GM19372 (cell line): Measurements from ENCODE around the gene KCNH5.
"Not testable (repeated sequence)": the region's sequence is repeated elsewhere in the genome, so short reads cannot be mapped to it uniquely, and the experiment has no call there.

Source experiments
- ATAC-seq: cut with Tn5 transposase; IDR thresholded peaks from one replicate; pipeline ENCODE4 v1.9.1; 2021; ENCODE audit warnings: mild to moderate bottlenecking, low read depth, moderate library complexity; ENCODE audit not compliant: unreplicated experiment

KCNH5 gene

DNA sequence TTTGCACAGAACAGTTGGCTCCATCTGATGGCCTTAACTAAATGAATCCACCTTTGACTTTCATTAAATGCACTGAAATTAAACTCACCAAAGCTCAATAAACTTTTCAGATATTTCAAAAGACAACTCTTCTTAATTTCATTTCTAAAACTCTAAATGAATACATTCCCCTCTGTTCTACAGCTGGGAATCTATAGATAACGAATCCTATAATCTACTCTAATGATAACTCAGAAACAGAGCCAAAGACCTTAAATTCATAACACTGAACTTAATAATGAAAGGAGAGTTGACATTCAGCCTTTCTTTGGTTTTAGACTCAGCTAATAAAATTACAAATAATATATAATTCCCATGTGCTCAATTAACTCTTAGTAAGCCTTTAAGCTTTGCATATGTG, 150.5 kb downstream of the KCNH5 start:
- ATAC-seq, result no peak

DNA sequence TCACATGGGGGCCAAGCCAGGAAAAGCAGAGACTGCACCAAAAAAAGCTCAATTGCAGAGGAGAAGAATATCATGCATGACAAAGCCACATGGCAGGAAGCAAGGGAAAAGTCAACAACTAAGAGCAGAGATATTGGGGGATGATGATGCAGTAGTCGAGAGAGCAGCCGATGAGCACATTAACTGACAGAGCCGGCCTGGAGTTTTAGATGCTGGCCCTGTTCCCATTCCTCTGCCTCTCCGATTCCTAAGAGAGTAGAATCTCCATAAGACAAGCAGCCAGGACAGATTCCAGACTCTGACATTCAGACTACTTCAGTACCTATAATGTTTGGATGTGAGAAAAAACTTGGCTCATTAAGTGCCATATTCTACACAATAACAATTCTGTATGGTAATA, 155.9 kb downstream of the KCNH5 start:
- ATAC-seq, result no peak

DNA sequence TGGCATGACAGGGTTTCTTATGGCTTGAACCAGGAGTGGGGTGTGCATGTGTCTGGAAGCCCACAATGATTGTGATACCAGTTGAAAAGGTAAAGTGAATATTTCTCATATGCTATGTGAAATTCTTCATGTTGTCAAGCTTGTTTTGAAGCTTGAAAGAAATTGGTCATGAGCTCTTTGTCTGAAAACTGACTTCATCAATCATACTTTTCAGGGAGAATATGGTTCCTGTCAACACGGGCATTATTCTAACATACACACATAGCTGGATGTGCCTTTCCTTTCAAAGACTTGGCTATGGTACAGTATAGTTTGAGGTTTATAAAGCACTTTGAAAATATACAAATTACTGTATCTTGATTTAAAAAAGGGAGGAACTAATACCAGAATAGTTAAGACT, 158.8 kb downstream of the KCNH5 start:
- no peak for ATAC-seq

DNA sequence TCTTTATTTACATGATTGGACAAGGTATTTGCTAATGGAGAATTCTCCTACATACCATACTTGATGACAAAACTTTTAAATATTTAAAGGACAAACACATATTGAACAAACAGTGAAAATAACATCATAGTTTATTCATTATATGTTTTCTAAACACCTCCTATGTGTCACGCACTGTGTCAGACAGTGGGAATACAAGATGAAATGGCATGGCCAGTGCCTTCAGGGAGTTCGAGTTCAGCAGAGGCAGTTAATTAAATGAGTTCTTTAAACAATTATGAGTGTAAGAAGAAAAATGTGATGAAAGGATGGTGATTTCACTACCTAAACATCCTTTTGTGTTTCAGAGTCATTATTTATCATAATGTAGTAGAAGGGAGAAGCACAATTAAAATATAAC, 159.8 kb downstream of the KCNH5 start:
- ATAC-seq, result no peak

DNA sequence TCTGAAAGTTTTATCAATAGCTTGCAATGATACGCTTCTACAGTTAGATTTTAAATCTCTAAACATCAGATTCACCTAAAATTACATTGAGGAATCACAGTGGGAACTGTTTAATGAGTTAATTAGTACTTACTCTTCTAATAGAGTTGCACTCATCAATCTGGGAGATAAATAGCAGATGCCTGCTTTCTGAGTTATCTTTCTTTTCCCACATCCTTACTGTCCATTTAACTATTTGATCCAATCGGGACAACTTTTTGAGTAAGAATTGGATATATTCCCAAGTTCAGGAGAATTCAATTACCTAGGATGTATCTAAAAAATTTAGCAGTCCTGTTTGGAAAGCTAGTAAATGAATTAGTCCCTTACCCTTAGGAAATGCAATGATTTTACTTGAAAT, 162.3 kb downstream of the KCNH5 start:
- no peak for ATAC-seq

DNA sequence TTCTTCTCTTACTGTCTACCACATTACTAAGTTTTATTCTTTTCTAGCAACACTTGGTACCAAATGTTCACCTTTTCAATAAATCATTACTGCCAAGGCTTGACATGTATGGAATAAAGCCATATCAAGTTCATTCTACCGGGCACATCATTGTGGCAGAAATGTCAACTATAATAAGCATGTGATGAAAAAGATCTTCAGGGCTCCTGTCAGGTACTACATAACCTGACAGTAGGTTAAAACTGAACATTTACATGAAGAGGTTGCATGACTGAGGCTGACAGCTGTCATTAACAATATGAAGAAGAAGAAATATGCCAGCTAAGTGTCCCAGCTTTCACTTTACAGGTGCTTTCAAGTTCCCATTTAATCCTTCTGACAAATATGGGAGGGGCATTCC, 178.9 kb downstream of the KCNH5 start:
- no peak for ATAC-seq

DNA sequence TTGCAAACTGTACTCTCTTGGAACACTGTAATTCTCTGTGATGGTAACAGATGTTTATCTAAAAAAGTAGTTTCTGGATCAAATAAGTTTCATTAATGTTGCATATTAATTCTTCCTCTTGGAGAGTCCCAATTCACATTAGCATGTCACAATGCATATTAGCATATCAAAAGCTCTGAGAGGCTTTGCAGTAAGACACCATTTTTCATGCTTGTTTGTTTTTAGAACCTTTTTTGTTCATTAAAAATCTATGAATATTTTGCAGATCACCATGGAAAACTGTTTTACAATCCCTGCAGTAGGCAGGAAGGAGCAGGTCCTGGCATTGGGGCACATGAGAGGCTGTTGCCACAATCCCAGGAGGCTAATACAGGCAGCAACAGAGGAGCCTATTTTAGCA, 180.7 kb downstream of the KCNH5 start:
- no peak for ATAC-seq

DNA sequence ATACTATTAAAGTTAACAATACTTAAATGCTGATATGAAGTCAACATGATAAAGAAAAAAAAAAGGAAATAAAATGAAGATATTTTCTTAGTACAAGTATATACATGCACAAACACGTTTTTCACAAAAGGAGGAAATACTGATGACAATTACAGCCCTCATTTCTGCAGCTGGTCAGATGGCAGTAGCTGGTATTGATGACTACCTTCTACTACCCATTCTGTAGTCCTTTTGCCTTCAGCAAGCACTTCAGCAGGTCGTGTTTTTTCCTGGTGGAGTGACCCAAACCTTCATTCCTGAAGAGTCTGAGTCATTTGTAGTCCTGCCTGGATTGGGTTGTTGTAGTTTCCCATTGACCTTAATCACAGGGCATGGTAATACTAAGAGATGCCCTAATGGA, 187.2 kb downstream of the KCNH5 start:
- not testable (repeated sequence) for ATAC-seq

DNA sequence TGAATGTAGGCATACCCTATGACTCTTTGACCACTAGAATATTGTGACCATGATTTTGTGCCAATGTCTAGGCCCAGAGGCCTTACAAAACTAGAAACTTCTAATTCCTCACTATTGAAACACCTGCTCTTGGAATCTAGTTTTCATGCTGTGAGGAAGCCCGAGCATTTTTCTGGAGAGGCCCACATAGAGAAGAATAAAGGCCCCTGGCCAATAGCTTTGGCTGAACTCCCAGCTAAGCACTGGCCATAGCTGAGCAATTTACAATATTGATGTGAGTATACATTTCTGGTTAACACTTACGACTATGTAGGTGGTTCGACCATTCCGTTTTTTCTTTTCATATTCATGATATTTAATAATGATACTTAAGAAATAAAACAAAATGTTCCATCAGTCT, 190.3 kb downstream of the KCNH5 start:
- ATAC-seq, result no peak

DNA sequence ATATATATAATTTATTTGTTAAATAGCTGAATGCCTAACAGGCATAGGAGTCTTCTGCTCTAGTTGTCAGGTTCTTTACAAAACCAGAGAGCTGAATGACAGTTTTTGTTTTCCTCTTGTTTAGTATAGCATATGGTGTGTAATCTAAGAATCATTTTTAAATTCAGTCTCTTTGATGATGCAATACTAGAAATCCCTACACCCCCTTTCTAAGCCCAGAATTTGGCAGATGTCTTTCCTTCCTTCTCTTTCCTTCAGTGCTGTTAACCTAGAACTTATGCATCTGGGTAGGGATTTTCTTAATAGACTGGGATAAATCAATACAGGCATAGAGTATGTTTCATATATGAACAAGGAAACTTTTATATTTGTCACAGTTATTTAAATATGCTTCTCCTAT, 198.1 kb downstream of the KCNH5 start:
- ATAC-seq, result no peak

DNA sequence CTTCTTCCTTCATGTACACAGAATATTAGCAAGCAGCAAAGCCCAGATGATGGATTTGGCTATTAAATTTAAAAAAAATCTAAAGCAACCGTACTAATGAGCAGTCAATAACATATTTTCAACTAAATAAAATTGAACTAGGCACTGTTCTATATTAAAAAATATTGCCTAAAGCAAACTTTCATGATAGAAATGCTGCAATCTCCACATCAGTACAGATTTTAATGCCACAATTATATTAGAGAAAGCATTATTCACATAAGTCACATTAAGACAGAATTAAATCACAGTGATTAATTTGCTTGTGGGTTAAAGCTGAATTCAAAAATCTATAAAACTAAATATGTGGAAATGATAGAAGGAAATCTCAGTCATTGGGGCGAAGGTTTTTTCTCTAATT, 200.7 kb downstream of the KCNH5 start:
- no peak for ATAC-seq

DNA sequence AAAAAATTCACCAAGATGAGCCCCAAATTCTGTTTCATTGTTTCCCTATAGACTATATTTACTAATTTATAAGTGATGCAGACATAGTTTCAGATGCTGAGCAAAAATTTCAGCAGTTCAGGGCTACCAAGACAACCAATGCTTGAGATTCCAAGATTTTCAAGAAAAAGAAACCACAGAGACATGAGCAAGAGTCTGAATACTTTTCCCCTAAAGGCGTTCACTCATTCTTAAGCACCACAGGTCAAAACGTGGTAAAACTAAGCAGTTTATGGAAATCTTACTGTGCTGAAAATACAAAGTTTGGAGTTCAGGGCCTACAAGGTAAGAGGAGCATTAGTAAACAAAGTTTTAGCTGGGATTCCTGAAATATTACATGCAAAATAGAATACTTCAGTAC, 221.2 kb downstream of the KCNH5 start:
- no peak for ATAC-seq

DNA sequence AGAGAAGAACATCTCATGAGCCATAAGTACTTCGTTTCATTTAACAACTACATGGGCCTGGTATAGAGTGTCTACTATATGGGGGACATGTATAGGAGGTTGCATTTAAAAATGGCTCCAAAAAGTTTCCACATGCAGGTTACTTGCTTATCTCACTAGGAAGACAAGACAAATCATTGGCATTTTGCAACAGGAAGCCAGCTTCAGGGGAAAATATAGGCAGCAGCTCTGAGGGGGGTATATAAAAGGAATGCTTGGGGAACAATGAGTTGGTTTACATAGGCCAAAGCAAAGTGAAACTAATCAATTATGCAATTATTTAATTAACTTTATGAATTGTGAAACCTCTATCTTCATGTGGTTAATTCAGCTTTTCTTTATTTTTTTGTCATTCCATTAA, 225.3 kb downstream of the KCNH5 start:
- no peak for ATAC-seq

DNA sequence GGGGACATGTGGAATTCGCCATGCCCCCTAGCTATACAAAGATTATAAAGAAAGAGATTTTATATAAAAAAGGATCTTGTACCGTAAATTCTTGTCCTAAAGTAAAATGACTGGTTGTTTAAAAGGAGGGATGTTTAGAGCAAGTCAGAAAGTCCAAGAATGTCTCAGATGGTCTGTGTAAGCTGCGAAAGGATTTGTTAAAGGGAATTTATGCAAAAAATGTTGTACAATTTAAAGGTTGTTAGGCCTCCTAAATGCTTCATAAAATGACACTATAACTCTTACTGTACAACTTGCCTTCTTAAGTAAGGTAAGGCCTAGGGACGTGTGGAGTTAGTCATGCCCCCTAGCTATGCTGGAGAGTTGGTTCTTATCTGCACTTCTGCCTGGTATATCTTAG, 237.6 kb downstream of the KCNH5 start:
- ATAC-seq, result no peak

DNA sequence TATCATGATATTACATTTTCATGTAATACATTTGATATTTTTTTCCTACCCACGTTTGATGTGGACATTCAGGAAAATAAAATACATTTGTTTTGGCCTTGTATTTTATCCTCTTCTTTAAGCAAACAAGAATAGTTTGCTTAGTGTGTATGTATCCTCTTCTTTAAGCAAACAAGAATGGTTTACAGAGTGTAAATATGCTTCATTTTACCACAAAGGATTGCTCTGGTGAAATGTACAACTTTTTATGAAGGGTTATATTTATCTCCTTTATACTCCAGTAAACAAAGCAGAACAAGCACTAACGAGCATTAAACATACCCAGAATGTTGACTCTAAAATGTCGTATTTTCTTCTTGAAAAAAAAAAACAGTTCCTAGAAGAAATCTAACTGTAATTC, 244.7 kb downstream of the KCNH5 start:
- no peak for ATAC-seq

DNA sequence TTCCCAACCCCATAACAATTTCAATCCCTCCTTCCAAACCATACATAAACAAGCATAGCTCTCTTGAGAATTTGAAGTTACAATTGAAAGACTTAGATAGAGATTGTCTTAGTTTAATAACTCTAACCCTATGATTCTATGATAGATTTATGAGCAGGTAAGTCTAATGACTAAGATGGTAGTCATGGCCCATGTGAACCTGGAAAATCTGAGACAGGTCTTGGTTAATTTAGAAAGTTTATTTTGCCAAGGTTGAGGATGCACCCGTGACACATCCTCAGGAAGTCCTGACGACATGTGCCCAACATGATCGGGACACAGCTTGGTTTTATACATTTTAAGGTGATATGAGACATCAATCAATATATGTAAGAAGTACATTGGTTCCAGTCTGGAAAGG, 248.8 kb downstream of the KCNH5 start:
- ATAC-seq, result no peak

DNA sequence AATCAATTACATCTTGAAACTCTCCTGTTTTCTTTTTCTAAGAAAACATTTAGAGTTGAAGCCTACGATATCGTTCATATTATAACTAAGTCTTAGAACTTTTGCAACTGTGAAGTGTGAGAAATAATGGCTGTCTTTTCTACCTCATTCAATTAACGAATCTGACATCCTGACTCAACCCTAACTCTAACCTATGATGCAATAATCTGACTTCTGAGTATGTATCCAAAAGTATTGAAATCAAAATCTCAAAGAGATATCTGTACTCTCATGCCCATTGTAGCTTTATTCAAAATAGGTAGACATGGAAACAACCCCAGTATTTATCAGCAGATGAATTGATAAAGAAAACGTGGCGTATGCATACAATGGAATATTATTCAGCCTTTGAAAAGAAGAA, 252.7 kb downstream of the KCNH5 start:
- no peak for ATAC-seq

DNA sequence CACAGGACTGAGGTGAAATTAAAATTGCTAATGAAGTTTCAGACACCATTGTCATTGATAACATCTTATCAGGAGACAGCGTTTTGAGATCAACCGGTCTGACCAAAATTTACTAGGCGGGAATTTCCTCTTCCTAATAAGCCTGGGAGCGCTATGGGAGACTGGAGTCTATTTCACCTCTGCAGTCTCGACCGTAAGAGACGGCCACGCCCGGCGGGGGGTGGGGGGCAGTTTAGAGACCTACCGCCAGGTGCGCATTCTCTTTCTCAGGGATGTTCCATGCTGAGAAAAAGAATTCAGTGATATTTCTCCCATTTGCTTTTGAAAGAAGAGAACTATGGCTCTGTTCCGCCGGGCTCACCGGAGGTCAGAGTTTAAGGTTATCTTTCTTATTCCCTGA, 263.9 kb downstream of the KCNH5 start:
- not testable (repeated sequence) for ATAC-seq

DNA sequence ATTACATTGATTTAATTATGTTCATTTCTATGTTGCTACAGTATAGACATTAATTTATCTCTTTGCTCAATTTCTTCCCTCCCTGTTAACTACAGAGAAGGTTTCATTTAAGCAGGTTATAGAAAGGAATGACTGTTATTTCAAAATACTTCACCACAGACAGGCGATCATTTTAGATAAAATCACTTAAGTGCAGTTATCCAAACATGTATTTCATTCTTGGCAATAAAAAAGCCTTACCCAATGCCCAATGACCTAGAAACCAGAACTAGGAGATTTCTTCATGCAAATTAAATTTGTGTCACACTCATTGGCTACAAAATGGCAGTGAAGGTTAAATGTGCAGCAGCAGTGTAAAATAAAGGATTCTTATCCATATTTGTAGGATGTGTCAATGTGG, 266.4 kb downstream of the KCNH5 start:
- no peak for ATAC-seq

DNA sequence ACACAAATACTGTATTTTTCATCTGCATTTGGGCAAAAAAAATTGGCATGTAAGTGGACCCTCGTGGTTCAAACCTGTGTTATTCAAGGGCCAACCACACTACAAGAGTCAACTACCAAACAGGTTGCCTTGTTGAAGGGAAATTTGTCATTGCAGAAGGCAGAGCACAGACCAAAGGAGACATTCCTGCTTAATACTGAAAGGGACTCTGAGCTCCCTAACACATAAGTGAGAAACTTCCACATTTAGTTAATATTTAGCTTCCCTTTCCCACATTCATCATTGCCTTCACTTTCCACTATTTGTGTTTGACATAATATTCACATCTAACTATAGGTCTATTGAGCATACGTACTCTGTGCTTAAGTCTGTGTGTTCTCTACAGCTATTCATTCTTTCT, 266.9 kb downstream of the KCNH5 start:
- ATAC-seq, result no peak

DNA sequence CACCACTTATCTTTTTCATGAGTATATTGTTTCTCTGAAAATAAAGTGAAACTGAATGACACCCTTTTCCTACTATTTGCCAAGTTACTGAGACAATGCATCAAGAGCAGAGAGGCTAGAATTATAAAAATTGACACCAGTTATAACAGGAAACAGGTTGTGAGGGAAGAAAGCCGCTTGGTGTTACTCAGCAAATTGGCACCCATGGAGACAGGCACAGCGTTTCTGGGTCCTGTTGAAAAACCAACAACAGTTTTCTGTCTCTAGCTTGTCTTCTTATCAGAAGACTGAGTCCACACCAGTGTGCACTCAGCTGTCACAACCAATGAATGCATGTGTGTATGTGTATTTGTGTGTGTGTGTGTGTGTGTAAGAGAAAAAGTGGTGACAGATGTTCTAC, 267.7 kb downstream of the KCNH5 start:
- ATAC-seq, result no peak

DNA sequence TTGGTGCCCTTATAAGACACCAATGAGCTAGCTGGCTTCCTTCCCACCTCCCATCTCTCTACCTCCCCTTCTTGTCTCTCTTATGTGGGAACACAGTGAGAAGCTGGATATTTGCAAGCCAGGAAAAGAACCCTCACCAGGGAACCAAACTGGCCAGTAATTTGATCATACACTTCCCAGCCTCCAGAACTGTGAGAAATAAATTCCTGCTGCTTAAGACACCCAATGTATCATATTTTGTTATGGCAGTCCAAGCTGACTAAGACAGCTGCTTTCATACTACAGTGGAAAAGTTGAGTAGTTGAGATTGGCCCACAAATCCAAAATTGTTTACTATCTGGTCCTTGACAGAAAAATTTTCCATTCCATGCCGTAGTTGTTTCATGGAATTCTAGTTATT, 269.0 kb downstream of the KCNH5 start:
- ATAC-seq, result no peak

DNA sequence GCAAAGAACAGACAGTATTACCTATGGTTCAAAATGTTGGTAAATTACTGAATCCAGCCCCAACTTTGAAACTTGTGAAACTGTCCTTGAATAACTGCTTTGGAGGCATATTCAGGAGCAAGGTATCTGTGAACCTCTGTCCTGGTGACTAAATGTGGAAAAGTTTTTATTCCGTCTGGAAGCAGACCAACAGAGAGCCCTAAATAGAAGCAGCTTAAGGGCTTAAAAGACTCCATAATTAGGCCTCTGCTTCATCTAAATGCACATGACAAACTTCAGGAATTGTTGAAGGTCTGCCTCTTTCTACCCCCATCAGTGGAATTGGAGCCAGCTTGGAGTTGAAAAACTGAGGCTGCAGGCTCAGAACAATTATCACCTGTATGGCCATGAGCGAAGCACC, 276.5 kb downstream of the KCNH5 start:
- ATAC-seq, result no peak

DNA sequence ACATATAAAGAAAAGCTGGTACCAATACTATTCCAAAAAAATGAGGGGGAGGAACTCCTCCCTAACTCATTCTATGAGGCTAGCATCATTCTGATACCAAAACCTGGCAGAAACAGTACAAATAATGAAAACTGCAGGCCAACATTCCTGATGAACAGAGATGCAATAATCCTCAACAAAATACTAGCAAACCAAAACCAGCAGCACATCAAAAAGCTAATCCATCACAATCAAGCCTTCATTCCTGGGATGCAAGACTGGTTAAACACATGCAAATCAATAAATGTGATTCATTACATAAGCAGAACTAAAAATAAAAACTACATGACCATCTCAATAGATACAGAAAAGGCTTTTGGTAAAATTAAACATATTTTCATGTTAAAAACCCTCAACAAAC, 281.3 kb downstream of the KCNH5 start:
- no peak for ATAC-seq
